ENCODE measurements around the gene MTUS2. TPM values are rescaled to one million over a fixed set of nuclear protein-coding genes. Genes with fewer than 3 reads are reported as not detected.
A peak's percentile ranks its signal among the peaks of the same experiment; 100 is the strongest.

The MTUS2 gene
- total RNA-seq, 1 experiment from 2014 or later = not detected

- Histone ChIP-seq H3K27me3 (ENCODE audit: low read length) (peaks cover 33% of the 10 kb centered on the region), H3K9me2 (replicated peaks; ENCODE audit: low read length) (no peaks in the 10 kb centered on the region), H3K4me2 (ENCODE audit: low read length) (no peak overlapping the region), H4K20me1 (ENCODE audit: low read length) (no peaks in the 10 kb centered on the region), H3K27ac (ENCODE audit: low read length) (no peak overlapping the region), H3K4me1 (ENCODE audit: insufficient read depth, low read length) (peaks cover 14% of the 10 kb centered on the region), H3K79me2 (ENCODE audit: low read length) (no peaks in the 10 kb centered on the region), H3K4me3 (ENCODE audit: low read length) (no peak overlapping the region), H3K9me3 (ENCODE audit: low read length) (no peaks in the 10 kb centered on the region), H3K9ac (ENCODE audit: low read length) (no peak overlapping the region), H3F3A (ENCODE audit: low read length, unreplicated experiment) (no peaks in the 10 kb centered on the region), H2AFZ (ENCODE audit: low read length) (no peak overlapping the region), H3K36me3 (ENCODE audit: low read depth, low read length) (no peaks in the 10 kb centered on the region)
- BruUV-seq (replicated peaks) = no TSS peak
- no peak for TF ChIP-seq CTCF (conservative IDR thresholded peaks at IDR 0.05; ENCODE audit: low read depth, low read length)
- no peak for TF ChIP-seq EZH2 (IDR thresholded peaks at IDR 0.05; ENCODE audit: low read length, unreplicated experiment)
- no peak for TF ChIP-seq EZH2phosphoT487 (IDR thresholded peaks at IDR 0.05; ENCODE audit: borderline replicate concordance, low read length)
- ChIA-PET POLR2A (ENCODE audit: unreplicated experiment) (no interaction called here), CTCF (no interaction called here)
- intact Hi-C loops (cut with micrococcal nuclease) = no loop called here
- DNase-seq (no peak), ATAC-seq (no peak)
Measured at GRCh38 chr13:29452773-29453616, 632.9 kb downstream of the MTUS2 start.

GRCh38 chr13:29453617-29454011, 633.5 kb downstream of the MTUS2 start:
- intact Hi-C loops (cut with micrococcal nuclease) = no loop called here
- no peak overlapping the region for H3K4me2 ChIP-seq (ENCODE audit: low read length)
- TF ChIP-seq CTCF (conservative IDR thresholded peaks at IDR 0.05; ENCODE audit: low read depth, low read length) = no peak
- TF ChIP-seq EZH2 (IDR thresholded peaks at IDR 0.05; ENCODE audit: low read length, unreplicated experiment) = no peak
- TF ChIP-seq EZH2phosphoT487 (IDR thresholded peaks at IDR 0.05; ENCODE audit: borderline replicate concordance, low read length) = no peak
- H3K9me2 ChIP-seq (replicated peaks; ENCODE audit: low read length) = no peaks in the 10 kb centered on the region
- H3K79me2 ChIP-seq (ENCODE audit: low read length) = no peaks in the 10 kb centered on the region
- peaks cover 28% of the 10 kb centered on the region for H3K27me3 ChIP-seq (ENCODE audit: low read length)
- no TSS peak for BruUV-seq (replicated peaks)
- ATAC-seq (no peak), DNase-seq (no peak)
- H3K4me1 ChIP-seq (ENCODE audit: insufficient read depth, low read length) = peaks cover 14% of the 10 kb centered on the region
- H3K9me3 ChIP-seq (ENCODE audit: low read length) = no peaks in the 10 kb centered on the region
- no peak overlapping the region for H3K27ac ChIP-seq (ENCODE audit: low read length)
- no peak overlapping the region for H2AFZ ChIP-seq (ENCODE audit: low read length)
- H3K9ac ChIP-seq (ENCODE audit: low read length) = no peak overlapping the region
- H3K36me3 ChIP-seq (ENCODE audit: low read depth, low read length) = no peaks in the 10 kb centered on the region
- H3F3A ChIP-seq (ENCODE audit: low read length, unreplicated experiment) = no peaks in the 10 kb centered on the region
- CTCF ChIA-PET = no interaction called here
- POLR2A ChIA-PET (ENCODE audit: unreplicated experiment) = no interaction called here
- H4K20me1 ChIP-seq (ENCODE audit: low read length) = no peaks in the 10 kb centered on the region
- H3K4me3 ChIP-seq (ENCODE audit: low read length) = no peak overlapping the region

- Histone ChIP-seq H3K36me3 (ENCODE audit: low read depth, low read length) (no peaks in the 10 kb centered on the region), H3K9me2 (replicated peaks; ENCODE audit: low read length) (no peaks in the 10 kb centered on the region), H2AFZ (ENCODE audit: low read length) (no peak overlapping the region), H3K9ac (ENCODE audit: low read length) (no peak overlapping the region), H3K27me3 (ENCODE audit: low read length) (peaks cover 20% of the 10 kb centered on the region), H3F3A (ENCODE audit: low read length, unreplicated experiment) (no peaks in the 10 kb centered on the region), H3K27ac (ENCODE audit: low read length) (no peak overlapping the region), H3K79me2 (ENCODE audit: low read length) (no peaks in the 10 kb centered on the region), H3K4me3 (ENCODE audit: low read length) (no peak overlapping the region), H3K4me1 (ENCODE audit: insufficient read depth, low read length) (peaks cover 14% of the 10 kb centered on the region), H4K20me1 (ENCODE audit: low read length) (no peaks in the 10 kb centered on the region), H3K9me3 (ENCODE audit: low read length) (no peaks in the 10 kb centered on the region), H3K4me2 (ENCODE audit: low read length) (no peak overlapping the region)
- intact Hi-C loops (cut with micrococcal nuclease) = no loop called here
- TF ChIP-seq CTCF (conservative IDR thresholded peaks at IDR 0.05; ENCODE audit: low read depth, low read length) (peak; percentile 52; the same call in 1 of the 2 replicates), EZH2phosphoT487 (IDR thresholded peaks at IDR 0.05; ENCODE audit: borderline replicate concordance, low read length) (no peak)
- no TSS peak for BruUV-seq (replicated peaks)
- CTCF ChIA-PET = no interaction called here
- peak; percentile 53 for ATAC-seq
- POLR2A ChIA-PET (ENCODE audit: unreplicated experiment) = no interaction called here
- peak; percentile 74 for DNase-seq
Measured at GRCh38 chr13:29454931-29455481, 634.9 kb downstream of the MTUS2 start.
